ENCODE measurements around the gene GBF1.

GBF1 gene

GRCh38 chr10:102398172-102399020 lies 153.1 kb downstream of the GBF1 start:
- no peak for DNase-seq

DNA sequence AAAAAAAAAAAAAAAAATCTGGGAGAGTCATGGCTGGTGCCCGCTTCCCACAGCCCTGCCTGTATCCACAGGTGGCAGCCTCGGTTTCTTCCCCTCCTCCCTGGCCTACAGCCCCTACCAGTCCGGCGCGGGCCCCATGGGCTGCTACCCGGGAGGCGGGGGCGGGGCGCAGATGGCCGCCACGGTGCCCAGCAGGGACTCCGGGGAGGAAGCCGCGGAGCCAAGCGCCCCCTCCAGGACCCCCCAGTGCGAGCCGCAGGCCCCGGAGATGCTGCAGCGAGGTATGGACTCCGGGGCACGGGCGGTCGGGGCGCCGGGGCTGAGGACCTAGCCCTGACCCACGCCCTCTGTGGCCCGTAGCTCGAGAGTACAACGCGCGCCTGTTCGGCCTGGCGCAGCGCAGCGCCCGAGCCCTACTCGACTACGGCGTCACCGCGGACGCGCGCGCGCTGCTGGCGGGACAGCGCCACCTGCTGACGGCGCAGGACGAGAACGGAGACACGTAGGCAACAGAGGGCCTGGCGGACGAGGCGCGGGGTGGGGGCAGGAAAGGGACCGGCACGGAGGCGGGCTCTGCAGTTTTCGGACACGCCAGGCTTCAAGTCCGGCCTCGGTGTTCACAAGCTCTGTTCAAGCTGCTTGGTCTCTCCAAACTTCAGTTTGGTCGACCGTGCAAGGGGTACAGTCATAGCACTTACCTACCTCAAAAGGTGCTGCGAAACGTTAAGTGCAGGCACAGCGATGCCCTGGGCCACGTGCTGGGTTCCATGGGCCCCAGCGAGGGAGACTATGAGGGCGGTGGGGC lies 154.1 kb downstream of the GBF1 start:
- DNase-seq, result peak; percentile 52

- no peak for DNase-seq
Observed at GRCh38 chr10:102400076-102400475, 154.7 kb downstream of the GBF1 start.

DNA sequence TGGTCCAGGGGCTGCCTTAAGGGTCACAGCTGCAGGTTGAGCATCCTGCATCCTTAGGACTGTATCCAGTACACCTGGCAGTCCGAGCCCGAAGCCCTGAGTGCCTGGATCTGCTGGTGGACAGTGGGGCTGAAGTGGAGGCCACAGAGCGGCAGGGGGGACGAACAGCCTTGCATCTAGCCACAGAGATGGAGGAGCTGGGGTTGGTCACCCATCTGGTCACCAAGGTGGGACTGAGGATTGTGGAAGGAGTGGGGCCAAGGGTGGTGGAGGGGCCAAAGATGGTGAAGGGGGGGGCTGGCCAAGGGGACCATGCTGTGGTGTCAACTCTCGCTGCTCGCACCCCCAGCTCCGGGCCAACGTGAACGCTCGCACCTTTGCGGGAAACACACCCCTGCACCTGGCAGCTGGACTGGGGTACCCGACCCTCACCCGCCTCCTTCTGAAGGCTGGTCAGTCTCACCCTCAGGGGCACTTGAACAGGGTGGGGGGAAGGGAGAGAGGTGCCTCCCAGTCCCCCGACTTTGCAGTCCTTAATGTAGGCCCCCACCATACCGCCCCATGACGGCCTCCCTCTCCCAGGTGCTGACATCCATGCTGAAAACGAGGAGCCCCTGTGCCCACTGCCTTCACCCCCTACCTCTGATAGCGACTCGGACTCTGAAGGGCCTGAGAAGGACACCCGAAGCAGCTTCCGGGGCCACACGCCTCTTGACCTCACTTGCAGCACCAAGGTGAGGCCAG lies 155.4 kb downstream of the GBF1 start:
- DNase-seq, result no peak

DNA sequence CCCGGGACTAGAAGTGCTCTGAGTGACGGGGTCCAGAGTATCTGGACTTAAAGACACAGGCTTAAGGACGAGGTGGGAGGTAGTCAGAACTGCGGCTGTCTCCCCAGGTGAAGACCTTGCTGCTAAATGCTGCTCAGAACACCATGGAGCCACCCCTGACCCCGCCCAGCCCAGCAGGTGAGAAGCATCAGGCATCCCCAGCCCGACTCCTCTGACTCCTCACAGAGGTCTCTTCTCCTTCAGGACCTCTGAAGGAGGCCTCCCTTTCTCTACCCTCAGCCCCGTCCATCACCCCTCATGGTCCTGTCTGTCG lies 156.0 kb downstream of the GBF1 start:
- DNase-seq, result no peak

GRCh38 chr10:102401735-102402511 lies 156.6 kb downstream of the GBF1 start:
- no peak for DNase-seq

DNA sequence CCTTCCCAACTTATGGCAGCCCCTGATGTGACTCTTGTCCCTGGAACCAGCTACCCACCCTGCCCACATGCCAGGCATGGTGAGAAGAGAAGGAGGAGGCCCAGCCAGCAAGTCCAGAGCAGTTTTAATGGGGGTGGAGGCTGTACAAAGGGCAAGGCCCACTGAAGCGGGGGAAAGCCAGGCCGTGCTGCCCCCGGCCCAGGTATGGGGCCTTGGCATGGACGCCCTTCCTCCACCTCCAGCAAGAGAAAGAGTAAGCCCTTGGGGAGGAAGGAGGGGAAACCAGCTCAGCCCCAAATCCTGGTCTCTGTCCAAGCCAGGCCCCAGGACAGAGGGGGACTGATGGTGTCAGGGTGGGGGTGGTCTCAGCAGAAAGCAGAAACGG lies 157.2 kb downstream of the GBF1 start:
- DNase-seq, result no peak

DNA sequence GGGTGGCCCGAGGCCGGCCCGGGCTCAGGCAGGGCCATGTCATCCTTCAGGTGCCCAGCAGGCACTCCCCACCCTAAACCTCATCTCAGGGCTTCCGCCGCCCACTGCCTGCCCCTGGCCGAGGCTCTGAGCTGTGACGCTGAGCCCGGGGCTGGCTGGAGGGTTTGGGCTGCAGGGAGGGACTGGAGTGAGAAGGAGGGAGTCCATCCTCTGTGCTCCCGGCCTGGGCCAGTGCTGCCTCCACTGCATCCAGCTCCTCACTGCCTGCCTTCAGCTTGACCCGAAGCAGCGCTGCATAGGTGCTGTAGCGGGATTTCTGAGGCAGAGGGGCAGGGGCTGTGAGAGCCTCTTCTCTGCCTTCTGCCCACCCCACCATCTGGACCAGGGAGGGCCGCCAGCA lies 157.8 kb downstream of the GBF1 start:
- DNase-seq, result no peak

DNA sequence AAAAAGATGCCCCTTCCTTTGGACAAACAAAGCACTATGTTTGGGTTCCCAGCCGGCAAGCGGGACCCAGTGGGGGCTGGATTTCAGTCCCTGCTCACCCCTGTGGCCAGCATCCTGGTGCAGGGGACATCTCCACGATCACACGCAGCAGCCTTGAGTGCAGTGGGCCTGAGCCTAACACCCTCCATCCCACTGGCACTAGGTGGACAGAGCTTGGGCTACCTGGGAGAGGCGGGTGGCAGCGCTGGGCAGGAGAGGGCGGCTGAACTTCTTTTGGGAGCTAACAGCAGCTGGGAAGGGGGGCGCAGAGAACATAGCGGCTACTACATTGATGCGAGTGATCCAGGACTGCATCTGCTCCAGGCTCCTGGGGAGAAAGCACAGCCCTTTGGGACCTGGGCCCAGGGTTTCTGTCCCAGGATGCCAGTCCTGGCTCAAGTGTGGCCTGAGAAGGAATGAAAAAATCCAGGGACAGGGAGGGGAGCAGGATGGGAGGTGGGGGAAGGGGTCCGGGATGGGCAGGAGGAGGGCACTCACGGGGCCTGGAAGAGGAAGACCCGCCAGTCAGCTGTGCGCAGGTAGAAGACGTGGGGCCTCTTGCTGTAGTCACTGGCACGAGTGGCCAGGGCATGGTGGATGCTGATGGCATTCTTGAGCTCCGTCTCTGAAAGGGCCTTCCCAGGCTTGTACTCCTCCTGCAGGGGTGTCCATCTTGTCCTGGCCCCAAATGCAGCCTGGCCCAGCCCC lies 159.2 kb downstream of the GBF1 start:
- DNase-seq, result no peak

DNA sequence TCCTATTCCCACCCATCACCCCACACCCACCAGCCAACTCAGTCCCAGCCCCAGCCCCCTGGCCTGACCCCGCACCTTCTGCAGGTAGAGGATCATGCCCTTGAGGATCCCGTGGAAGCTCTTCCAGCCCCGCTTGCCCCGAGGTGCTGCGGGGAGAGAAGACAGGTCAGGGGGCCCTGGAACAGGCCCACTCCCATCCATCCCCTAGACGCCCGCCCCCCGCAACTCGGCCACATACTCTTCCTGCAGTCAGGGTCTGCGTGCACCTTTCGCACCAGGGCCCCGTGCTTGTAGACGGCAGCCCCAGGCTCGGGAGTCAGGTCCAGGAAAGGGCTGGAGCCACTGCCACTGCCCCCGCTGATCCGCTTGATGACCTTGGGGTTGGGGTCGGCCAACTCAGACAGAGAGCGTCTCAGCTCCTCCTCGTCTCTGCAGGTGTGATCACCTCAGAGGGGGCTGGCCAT lies 159.8 kb downstream of the GBF1 start:
- DNase-seq, result no peak

GRCh38 chr10:102405632-102406031 lies 160.3 kb downstream of the GBF1 start:
- DNase-seq, result no peak

DNA sequence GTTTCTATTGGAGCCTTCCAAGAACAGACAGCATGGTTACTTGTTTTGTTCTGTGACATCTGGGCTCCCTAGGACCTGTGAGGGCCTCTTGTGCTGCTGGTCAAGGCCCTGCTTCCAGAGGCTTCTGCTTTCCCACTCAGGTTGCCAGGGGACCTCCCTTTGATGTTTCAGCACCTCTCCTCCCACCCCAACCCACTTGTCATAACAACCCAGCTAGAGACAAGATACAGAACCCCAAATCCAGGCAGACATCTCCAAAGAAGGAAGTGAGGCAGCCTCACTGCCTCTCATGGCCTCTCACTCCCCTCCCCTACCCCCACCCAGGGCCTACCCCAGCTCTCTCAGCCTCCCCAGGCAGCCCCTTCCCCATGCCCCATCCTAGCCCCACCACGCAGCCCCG lies 161.5 kb downstream of the GBF1 start:
- DNase-seq, result no peak

- no peak for DNase-seq
Observed at GRCh38 chr10:102407425-102408130, 162.2 kb downstream of the GBF1 start.

- no peak for DNase-seq
Observed at GRCh38 chr10:102408131-102408727, 162.9 kb downstream of the GBF1 start.

DNA sequence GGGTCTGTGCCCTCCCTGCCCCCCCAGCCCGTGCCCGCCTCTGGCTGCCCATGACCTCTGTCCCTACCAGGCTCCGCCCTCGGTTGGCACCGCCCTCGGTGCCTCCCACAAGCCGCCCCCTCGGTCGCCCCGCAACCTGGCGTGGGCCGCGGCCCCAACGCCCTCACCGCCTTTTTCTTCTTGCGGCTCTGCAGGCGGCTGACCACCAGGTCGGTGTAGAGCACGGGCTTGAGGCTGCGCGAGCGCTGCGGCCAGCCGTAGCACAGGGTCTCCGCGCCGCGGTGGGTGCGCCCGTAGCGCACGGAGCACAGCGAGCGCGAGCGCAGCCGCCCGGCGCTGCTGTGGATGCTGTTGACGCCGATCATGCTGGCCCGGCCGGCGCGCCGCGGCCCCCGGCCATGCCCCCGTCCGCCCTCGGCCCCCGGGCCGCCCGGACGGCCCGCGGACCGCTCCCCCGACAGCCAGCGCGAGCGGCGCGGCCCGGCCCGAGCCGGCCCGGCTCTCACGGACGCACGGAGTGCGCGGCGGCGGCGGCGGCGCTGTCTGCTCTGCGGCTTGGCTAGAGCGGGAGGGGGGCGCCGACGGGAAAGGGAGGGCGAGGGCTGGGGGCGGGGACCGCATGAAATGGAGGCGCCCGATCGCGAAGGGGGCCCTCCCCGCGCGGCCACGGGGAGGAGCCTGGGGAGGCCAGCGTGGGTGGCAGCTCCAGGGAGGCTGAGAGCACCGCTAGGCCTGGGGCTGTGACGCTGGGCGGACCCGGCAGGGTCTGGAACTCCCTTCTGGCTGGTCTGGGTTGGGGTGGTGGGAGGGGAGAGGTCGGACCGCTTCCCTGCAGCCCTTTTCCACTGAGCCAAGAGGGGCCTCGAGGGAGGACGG lies 163.6 kb downstream of the GBF1 start:
- no peak for DNase-seq

- no peak for DNase-seq
Observed at GRCh38 chr10:102409604-102410428, 164.5 kb downstream of the GBF1 start.

GRCh38 chr10:102410429-102411073 lies 165.2 kb downstream of the GBF1 start:
- no peak for DNase-seq

Data from SHP77 treated with DMSO at 0.1 percent for 48 hours (cell line).